Measurements from ENCODE around the gene SMIM8. TPM values are rescaled to one million over a fixed set of nuclear protein-coding genes. Genes with fewer than 3 reads are reported as not detected.
"Not testable (repeated sequence)": the region's sequence is repeated elsewhere in the genome, so short reads cannot be mapped to it uniquely, and the experiment has no call there.

SMIM8 gene
- total and polyA plus RNA-seq, 4 donors: 4.1 to 13.8 (median 9.4) TPM

DNA sequence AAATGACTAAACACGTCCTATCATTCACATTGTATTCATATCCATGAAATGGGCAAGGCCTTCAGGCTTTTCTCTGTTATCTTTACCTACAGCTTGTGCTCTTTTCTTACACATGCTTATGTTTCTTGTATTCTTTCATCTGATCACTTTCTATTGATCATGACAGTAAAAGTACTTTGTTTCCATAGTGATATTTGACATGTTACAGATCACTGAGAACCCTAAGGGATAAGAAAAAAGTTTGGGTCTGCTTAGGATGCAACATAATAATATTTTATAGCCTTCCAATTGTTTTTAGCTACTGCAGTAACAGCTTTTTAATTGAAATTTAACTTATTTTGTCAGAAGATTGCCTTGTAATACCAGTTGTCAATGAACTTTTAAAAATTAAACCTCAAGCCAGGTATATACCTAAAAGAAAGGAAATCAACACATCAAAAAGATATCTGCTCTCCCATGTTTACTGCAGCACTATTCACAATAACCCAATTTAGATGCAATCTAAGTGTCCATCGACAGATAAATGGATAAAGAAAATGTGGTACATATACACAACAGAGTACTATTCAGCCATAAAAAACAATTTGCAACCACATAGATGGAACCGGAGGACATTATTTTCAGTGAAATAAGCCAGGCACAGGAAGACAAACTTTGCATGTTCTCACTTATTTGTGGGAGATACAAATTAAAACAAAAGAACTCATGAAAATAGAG, 3.0 kb upstream of the SMIM8 start:
- WGBS, 2 donors: 77 to 80% methylated on average over 3 of the region's 3 CpGs
- Histone ChIP-seq H3K36me3 (ENCODE audit: control insufficient read depth in 1 of 2, insufficient read depth in 2 of 2, low read length in 1 of 2) (no peaks in the 10 kb centered on the region), H3K4me3 (ENCODE audit: low read length in 2 of 2) (no peak overlapping the region), H3K9me3 (ENCODE audit: control insufficient read depth, low read length) (no peaks in the 10 kb centered on the region), H3K27ac (ENCODE audit: low read depth in 1 of 2, low read length in 2 of 2) (no peak overlapping the region), H3K27me3 (ENCODE audit: control insufficient read depth in 1 of 2, insufficient read depth in 2 of 2, low read length in 1 of 2) (no peaks in the 10 kb centered on the region), H3K4me1 (ENCODE audit: control insufficient read depth in 1 of 2, insufficient read depth in 2 of 2, low read length in 2 of 2) (no peaks in the 10 kb centered on the region)
- DNase-seq: no peak
- intact Hi-C loops (cut with DNase I): no loop called here
- ATAC-seq (ENCODE audit: low FRiP score): no peak

DNA sequence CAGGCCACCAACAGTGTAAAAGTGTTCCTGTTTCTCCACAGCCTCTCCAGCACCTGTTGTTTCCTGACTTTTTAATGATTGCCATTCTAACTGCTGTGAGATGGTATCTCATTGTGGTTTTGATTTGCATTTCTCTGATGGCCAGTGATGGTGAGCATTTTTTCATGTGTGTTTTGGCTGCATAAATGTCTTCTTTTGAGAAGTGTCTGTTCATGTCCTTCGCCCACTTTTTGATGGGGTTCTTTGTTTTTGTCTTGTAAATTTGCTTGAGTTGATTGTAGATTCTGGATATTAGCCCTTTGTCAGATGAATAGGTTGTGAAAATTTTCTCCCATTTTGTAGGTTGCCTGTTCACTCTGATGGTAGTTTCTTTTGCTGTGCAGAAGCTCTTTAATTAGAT, 1.5 kb downstream of the SMIM8 start:
- not testable (repeated sequence) for DNase-seq; H3K27ac ChIP-seq (ENCODE audit: low read depth in 1 of 2, low read length in 2 of 2); H3K27me3 ChIP-seq (ENCODE audit: control insufficient read depth in 1 of 2, insufficient read depth in 2 of 2, low read length in 1 of 2); H3K4me1 ChIP-seq (ENCODE audit: control insufficient read depth in 1 of 2, insufficient read depth in 2 of 2, low read length in 2 of 2); H3K36me3 ChIP-seq (ENCODE audit: control insufficient read depth in 1 of 2, insufficient read depth in 2 of 2, low read length in 1 of 2); H3K4me3 ChIP-seq (ENCODE audit: low read length in 2 of 2); ATAC-seq (ENCODE audit: low FRiP score); H3K9me3 ChIP-seq (ENCODE audit: control insufficient read depth, low read length)
- intact Hi-C loops (cut with DNase I): loop anchor here (2.0 to 10.0 kb wide), 3 partner anchors 149 to 172 kb away; partner anchors contain the start of genes SLC35A1 (in 1 of the 2) and ZNF292 (in 1 of the 2)
- WGBS, 2 donors: 100% methylated on average over 1 of the region's 1 CpG

DNA sequence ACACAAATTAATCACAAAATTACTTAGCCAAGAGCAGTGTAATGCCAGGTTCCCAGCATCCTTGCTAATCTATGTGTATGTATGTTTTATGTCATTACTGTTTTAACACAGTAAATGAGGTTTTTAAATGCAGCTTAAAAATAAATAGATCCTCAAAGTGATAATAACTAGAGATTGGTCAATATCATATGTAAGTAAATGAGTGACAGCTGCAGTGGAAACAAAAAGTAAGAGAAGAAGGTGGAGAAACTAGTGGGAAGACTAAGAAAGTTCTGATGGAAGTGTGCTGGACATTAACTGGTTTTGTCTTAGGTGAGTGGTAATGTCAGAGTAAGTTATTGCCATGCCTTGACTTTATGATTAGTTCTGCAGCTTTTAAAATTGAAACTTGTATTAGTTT, 8.6 kb downstream of the SMIM8 start:
- no peak overlapping the region for H3K4me3 ChIP-seq (ENCODE audit: low read length in 2 of 2)
- no peaks in the 10 kb centered on the region for H3K36me3 ChIP-seq (ENCODE audit: control insufficient read depth in 1 of 2, insufficient read depth in 2 of 2, low read length in 1 of 2)
- ATAC-seq (ENCODE audit: low FRiP score): no peak

DNA sequence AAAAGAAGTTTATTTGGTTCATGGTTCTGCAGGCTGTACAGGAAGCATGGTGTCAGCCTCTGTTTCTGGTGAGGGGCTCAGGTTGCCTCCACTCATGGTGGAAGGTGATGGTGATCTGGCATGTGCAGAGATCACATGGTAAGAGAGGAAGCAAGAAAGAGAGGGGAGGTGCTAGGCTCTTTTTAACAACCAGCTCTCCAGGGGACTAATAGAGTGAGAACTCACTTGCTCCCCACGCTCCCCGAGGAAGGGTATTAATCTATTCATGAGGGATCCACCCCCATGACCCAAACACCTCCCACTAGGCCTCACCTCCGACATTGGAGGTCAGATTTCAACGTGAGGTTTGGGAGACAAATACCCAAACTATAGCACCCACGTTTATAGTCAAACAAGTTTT, 10.6 kb downstream of the SMIM8 start:
- Histone ChIP-seq H3K27me3 (ENCODE audit: control insufficient read depth in 1 of 2, insufficient read depth in 2 of 2, low read length in 1 of 2) (no peaks in the 10 kb centered on the region), H3K27ac (ENCODE audit: low read depth in 1 of 2, low read length in 2 of 2) (no peak overlapping the region), H3K36me3 (ENCODE audit: control insufficient read depth in 1 of 2, insufficient read depth in 2 of 2, low read length in 1 of 2) (no peaks in the 10 kb centered on the region), H3K9me3 (ENCODE audit: control insufficient read depth, low read length) (no peaks in the 10 kb centered on the region), H3K4me1 (ENCODE audit: control insufficient read depth in 1 of 2, insufficient read depth in 2 of 2, low read length in 2 of 2) (peaks cover 0 to 4% of the 10 kb centered on the region in 2 donors), H3K4me3 (ENCODE audit: low read length in 2 of 2) (no peak overlapping the region)
- intact Hi-C loops (cut with DNase I): no loop called here
- DNase-seq (no peak), ATAC-seq (ENCODE audit: low FRiP score) (no peak)
- 59 to 72% methylated on average over 5 of the region's 5 CpGs for WGBS, 2 donors

More for the DNA sequence above, 8.6 kb downstream of the SMIM8 start:
- no peaks in the 10 kb centered on the region for H3K9me3 ChIP-seq (ENCODE audit: control insufficient read depth, low read length)
- no peak overlapping the region for H3K27ac ChIP-seq (ENCODE audit: low read depth in 1 of 2, low read length in 2 of 2)
- peaks cover 0 to 4% of the 10 kb centered on the region in 2 donors for H3K4me1 ChIP-seq (ENCODE audit: control insufficient read depth in 1 of 2, insufficient read depth in 2 of 2, low read length in 2 of 2)
- no peak for DNase-seq
- intact Hi-C loops (cut with DNase I): no loop called here
- no peaks in the 10 kb centered on the region for H3K27me3 ChIP-seq (ENCODE audit: control insufficient read depth in 1 of 2, insufficient read depth in 2 of 2, low read length in 1 of 2)

DNA sequence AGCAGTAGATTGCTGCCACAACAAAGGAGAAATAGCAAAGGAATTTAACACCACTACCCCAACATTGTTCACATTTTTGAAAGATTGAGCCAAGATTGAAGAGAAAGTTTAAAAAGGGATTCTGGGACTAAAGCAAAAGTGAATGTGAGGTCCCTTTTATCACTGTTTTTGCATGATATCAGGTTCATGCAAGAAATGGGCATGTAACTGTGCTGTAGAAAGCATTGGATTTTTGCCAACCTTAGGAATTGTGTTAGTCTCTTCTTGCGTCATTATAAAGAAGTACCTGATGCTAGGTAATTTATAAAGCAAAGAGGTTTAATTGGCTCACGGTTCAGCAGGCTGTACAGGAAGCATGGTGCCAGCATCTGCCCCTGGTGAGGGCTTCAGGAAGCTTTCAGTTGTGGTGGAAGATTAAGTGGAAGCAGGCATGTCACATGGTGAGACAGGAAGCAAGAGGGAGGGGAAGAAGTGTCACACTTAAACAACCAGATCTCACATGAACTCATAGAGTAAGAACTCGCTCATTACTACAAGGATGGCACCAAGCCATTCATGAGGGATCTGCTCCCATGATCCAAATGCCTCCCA, 11.3 kb downstream of the SMIM8 start:
- ATAC-seq (ENCODE audit: low FRiP score) (no peak), DNase-seq (no peak)

DNA sequence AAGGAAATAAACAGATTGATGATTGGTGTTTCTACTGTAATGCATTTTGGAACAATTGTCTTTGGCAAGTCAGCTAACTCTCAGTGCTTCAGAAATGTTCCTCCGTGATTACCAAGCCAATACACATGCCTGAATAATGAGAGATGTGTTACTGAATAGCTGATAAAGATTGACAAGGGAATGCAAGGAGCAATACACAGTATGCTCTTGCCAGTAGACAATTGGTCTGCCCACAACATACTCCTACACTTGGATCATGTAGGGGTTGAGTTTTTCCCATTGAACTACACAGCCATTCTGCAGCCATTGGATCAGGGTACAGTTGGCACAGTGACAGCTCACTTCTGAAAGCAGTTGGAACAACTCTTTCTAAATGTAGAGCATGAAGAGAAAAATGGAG, 12.3 kb downstream of the SMIM8 start:
- intact Hi-C loops (cut with DNase I): no loop called here
- no peaks in the 10 kb centered on the region for H3K9me3 ChIP-seq (ENCODE audit: control insufficient read depth, low read length)
- no peak overlapping the region for H3K4me3 ChIP-seq (ENCODE audit: low read length in 2 of 2)
- H3K36me3 ChIP-seq (ENCODE audit: control insufficient read depth in 1 of 2, insufficient read depth in 2 of 2, low read length in 1 of 2): no peaks in the 10 kb centered on the region
- H3K27me3 ChIP-seq (ENCODE audit: control insufficient read depth in 1 of 2, insufficient read depth in 2 of 2, low read length in 1 of 2): no peaks in the 10 kb centered on the region
- 4 to 24% methylated on average over 1 of the region's 1 CpG for WGBS, 2 donors
- no peak for DNase-seq
- H3K27ac ChIP-seq (ENCODE audit: low read depth in 1 of 2, low read length in 2 of 2): no peak overlapping the region
- no peak for ATAC-seq (ENCODE audit: low FRiP score)
- peaks cover 0 to 4% of the 10 kb centered on the region in 2 donors for H3K4me1 ChIP-seq (ENCODE audit: control insufficient read depth in 1 of 2, insufficient read depth in 2 of 2, low read length in 2 of 2)

More for the DNA sequence above, 11.3 kb downstream of the SMIM8 start:
- H3K27me3 ChIP-seq (ENCODE audit: control insufficient read depth in 1 of 2, insufficient read depth in 2 of 2, low read length in 1 of 2): no peaks in the 10 kb centered on the region
- H3K9me3 ChIP-seq (ENCODE audit: control insufficient read depth, low read length): no peaks in the 10 kb centered on the region
- H3K4me3 ChIP-seq (ENCODE audit: low read length in 2 of 2): no peak overlapping the region
- peaks cover 0 to 4% of the 10 kb centered on the region in 2 donors for H3K4me1 ChIP-seq (ENCODE audit: control insufficient read depth in 1 of 2, insufficient read depth in 2 of 2, low read length in 2 of 2)
- intact Hi-C loops (cut with DNase I): no loop called here
- no peaks in the 10 kb centered on the region for H3K36me3 ChIP-seq (ENCODE audit: control insufficient read depth in 1 of 2, insufficient read depth in 2 of 2, low read length in 1 of 2)
- no peak overlapping the region for H3K27ac ChIP-seq (ENCODE audit: low read depth in 1 of 2, low read length in 2 of 2)
- 45 to 52% methylated on average over 3 of the region's 3 CpGs for WGBS, 2 donors

DNA sequence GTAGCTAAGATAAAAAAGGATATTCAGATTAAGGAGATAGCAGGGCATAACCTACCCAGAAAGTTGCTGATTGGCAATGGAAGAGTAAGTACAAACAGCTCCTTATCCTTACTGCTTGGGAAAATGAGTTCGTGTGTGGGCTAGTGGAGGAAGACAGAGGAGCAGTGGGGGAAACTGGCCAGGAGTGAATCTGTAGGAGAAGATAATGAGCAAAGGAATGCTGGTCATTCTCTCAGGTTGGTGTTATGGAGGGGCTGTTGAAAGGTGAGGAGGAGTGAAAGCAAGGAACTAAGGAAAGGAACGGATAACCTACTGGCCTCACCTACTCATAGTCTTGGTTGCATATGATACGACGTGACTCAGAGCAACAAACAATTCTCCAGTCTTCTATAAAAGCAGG, 14.0 kb downstream of the SMIM8 start:
- no peaks in the 10 kb centered on the region for H3K36me3 ChIP-seq (ENCODE audit: control insufficient read depth in 1 of 2, insufficient read depth in 2 of 2, low read length in 1 of 2)
- intact Hi-C loops (cut with DNase I): no loop called here
- ATAC-seq (ENCODE audit: low FRiP score) (no peak), DNase-seq (no peak)
- H3K4me1 ChIP-seq (ENCODE audit: control insufficient read depth in 1 of 2, insufficient read depth in 2 of 2, low read length in 2 of 2): peaks cover 0 to 4% of the 10 kb centered on the region in 2 donors
- no peak overlapping the region for H3K4me3 ChIP-seq (ENCODE audit: low read length in 2 of 2)
- H3K9me3 ChIP-seq (ENCODE audit: control insufficient read depth, low read length): no peaks in the 10 kb centered on the region
- WGBS, 2 donors: 92% methylated on average over 4 of the region's 4 CpGs
- H3K27me3 ChIP-seq (ENCODE audit: control insufficient read depth in 1 of 2, insufficient read depth in 2 of 2, low read length in 1 of 2): no peaks in the 10 kb centered on the region
- no peak overlapping the region for H3K27ac ChIP-seq (ENCODE audit: low read depth in 1 of 2, low read length in 2 of 2)

DNA sequence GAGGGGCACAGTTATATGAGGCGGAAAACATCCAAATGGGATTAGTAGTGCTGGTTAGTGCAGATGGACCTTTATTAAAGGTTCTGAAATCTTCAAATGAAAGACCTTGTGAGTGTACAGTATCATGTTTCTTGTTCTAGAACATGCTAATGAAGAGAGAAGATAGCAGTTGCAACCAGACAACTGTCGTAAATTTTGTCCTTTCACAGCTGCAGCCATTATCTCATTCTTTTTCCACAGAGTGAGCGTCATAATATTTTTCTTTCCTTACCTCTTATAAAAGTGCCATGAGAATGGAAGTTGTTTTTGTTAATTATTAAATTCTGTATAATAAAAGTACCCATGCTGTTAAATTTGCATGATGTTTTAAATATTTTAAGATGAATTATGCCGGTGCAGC, 17.8 kb downstream of the SMIM8 start:
- Histone ChIP-seq H3K27me3 (ENCODE audit: control insufficient read depth in 1 of 2, insufficient read depth in 2 of 2, low read length in 1 of 2) (no peaks in the 10 kb centered on the region), H3K4me3 (ENCODE audit: low read length in 2 of 2) (no peak overlapping the region), H3K36me3 (ENCODE audit: control insufficient read depth in 1 of 2, insufficient read depth in 2 of 2, low read length in 1 of 2) (no peaks in the 10 kb centered on the region), H3K4me1 (ENCODE audit: control insufficient read depth in 1 of 2, insufficient read depth in 2 of 2, low read length in 2 of 2) (no peaks in the 10 kb centered on the region), H3K9me3 (ENCODE audit: control insufficient read depth, low read length) (no peaks in the 10 kb centered on the region), H3K27ac (ENCODE audit: low read depth in 1 of 2, low read length in 2 of 2) (no peak overlapping the region)
- intact Hi-C loops (cut with DNase I): no loop called here
- WGBS, 2 donors: 41 to 47% methylated on average over 4 of the region's 4 CpGs
- no peak for DNase-seq
- ATAC-seq (ENCODE audit: low FRiP score): no peak

DNA sequence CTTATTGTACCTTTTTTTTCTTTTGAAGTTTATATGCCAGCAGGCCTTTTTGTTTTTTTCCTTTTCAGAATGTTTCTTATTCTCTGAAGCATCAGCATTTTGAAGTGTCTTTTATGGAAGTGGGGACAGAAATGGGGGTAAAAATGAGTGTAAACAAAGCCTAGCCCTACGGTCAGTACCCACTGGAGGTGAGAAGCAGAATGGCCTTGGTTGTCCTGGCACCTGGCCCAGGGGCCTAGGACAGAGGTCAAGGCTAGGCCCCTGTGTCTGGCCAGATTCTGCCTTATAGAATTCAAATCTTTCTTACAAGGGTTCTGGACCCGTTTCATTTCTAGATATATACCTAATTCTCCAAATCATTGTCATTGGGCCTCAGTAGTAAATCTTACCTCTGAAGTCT, 18.8 kb downstream of the SMIM8 start:
- Histone ChIP-seq H3K4me1 (ENCODE audit: control insufficient read depth in 1 of 2, insufficient read depth in 2 of 2, low read length in 2 of 2) (no peaks in the 10 kb centered on the region), H3K27ac (ENCODE audit: low read depth in 1 of 2, low read length in 2 of 2) (no peak overlapping the region), H3K9me3 (ENCODE audit: control insufficient read depth, low read length) (no peaks in the 10 kb centered on the region), H3K4me3 (ENCODE audit: low read length in 2 of 2) (no peak overlapping the region), H3K27me3 (ENCODE audit: control insufficient read depth in 1 of 2, insufficient read depth in 2 of 2, low read length in 1 of 2) (no peaks in the 10 kb centered on the region), H3K36me3 (ENCODE audit: control insufficient read depth in 1 of 2, insufficient read depth in 2 of 2, low read length in 1 of 2) (no peaks in the 10 kb centered on the region)
- no peak for DNase-seq
- intact Hi-C loops (cut with DNase I): no loop called here
- ATAC-seq (ENCODE audit: low FRiP score): no peak
- 80 to 88% methylated on average over 2 of the region's 2 CpGs for WGBS, 2 donors

Data from aorta (tissue), 5 donors.